ENCODE results near the gene RPLP2.

DNA sequence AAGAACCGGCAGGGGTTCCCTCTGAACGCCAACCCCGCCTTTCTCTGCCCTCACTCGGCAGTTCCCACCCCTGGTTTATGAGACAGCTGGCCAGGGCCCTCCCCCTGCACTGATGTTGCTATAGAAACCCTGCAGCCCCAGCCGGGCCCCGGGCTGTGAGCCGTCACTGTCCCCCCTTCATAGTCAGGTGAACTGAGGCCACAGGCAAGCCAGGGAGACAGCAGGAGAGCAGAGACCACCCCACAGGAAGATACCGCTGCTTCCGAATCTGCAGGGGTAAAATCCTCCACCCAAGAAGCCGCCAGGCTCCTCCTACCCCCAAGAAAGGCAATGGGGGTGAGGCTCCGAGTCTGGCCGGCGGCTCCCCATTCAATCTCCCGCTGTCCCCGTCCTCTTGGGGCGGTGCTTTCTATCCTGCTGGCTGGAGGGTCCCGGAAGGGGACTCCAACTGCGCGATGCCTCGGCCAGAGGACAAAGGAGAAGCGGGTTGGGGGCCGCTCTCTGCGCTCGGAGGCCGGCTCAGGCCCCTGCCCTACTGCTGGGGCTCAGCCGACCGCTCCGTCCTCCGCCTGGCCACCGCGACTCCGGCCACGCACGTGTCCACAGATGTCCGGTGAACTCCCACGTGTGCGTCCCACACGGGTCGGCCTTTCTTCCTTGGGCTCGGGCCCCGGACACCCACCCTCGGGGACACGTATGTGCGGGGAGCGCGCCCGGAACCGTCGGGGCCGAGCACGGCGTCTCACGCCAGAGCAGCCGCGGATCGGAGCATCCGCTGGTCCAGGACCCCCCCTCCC, 12.3 kb upstream of the RPLP2 start:
- TF ChIP-seq POLR2A (IDR thresholded peaks at IDR 0.05; ENCODE audit: low read depth, low read length) (no peak; the same call in 1 of the 2 replicates), MAFK (IDR thresholded peaks at IDR 0.05; ENCODE audit: low read depth, low read length) (no peak), RCOR1 (IDR thresholded peaks at IDR 0.05; ENCODE audit: insufficient replicate concordance, low read length) (no peak), SMC3 (IDR thresholded peaks at IDR 0.05; ENCODE audit: low read depth, low read length) (no peak), BHLHE40 (IDR thresholded peaks at IDR 0.05; ENCODE audit: low read depth, low read length) (no peak), MXI1 (IDR thresholded peaks at IDR 0.05; ENCODE audit: borderline replicate concordance, low read depth, low read length) (peak; percentile 94; the same call in 1 of the 2 replicates), RAD21 (IDR thresholded peaks at IDR 0.05; ENCODE audit: low read length) (no peak), CHD1 (IDR thresholded peaks at IDR 0.05; ENCODE audit: low read depth, low read length) (no peak), RFX5 (IDR thresholded peaks at IDR 0.05; ENCODE audit: low read depth, low read length) (no peak)
- TF ChIP-seq, protein P1, sequence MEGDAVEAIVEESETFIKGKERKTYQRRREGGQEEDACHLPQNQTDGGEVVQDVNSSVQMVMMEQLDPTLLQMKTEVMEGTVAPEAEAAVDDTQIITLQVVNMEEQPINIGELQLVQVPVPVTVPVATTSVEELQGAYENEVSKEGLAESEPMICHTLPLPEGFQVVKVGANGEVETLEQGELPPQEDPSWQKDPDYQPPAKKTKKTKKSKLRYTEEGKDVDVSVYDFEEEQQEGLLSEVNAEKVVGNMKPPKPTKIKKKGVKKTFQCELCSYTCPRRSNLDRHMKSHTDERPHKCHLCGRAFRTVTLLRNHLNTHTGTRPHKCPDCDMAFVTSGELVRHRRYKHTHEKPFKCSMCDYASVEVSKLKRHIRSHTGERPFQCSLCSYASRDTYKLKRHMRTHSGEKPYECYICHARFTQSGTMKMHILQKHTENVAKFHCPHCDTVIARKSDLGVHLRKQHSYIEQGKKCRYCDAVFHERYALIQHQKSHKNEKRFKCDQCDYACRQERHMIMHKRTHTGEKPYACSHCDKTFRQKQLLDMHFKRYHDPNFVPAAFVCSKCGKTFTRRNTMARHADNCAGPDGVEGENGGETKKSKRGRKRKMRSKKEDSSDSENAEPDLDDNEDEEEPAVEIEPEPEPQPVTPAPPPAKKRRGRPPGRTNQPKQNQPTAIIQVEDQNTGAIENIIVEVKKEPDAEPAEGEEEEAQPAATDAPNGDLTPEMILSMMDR (conservative IDR thresholded peaks at IDR 0.05; ENCODE audit: low read depth, low read length) = no peak
- TF ChIP-seq, protein P2, sequence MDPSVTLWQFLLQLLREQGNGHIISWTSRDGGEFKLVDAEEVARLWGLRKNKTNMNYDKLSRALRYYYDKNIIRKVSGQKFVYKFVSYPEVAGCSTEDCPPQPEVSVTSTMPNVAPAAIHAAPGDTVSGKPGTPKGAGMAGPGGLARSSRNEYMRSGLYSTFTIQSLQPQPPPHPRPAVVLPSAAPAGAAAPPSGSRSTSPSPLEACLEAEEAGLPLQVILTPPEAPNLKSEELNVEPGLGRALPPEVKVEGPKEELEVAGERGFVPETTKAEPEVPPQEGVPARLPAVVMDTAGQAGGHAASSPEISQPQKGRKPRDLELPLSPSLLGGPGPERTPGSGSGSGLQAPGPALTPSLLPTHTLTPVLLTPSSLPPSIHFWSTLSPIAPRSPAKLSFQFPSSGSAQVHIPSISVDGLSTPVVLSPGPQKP (IDR thresholded peaks at IDR 0.05; ENCODE audit: borderline replicate concordance, low read depth, low read length) = no peak
